Measurements from ENCODE around the gene TREML2. TPM values are rescaled to one million over a fixed set of nuclear protein-coding genes. Genes with fewer than 3 reads are reported as not detected.
A peak's percentile ranks its signal among the peaks of the same experiment; 100 is the strongest.

Gene TREML2
- total RNA-seq, 1 experiment from 2014 or later, result 0.10 TPM

GRCh38 chr6:41177287-41177686 lies 23.7 kb downstream of the TREML2 start:
- no peak for DNase-seq (ENCODE audit: low spot score)

DNA sequence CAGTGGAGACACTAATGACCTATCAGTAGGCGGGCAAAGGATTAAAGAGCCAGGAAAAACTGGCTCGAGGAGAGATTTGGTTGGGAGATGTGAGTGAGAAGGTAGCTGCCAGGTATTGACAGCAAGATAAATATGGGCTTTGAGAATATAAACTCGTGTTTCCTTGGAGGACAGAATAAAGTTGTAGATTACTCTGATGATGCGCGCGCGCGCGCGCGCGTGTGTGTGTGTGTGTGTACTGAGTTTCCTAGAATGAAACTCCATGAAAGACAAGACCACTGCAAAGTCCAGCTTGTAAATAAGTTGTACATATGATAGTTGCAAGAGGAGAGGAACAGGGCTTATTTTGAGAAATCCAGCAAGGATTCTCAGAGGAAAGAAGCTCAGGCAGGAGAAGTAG lies 24.8 kb downstream of the TREML2 start:
- DNase-seq (ENCODE audit: low spot score), result no peak

DNA sequence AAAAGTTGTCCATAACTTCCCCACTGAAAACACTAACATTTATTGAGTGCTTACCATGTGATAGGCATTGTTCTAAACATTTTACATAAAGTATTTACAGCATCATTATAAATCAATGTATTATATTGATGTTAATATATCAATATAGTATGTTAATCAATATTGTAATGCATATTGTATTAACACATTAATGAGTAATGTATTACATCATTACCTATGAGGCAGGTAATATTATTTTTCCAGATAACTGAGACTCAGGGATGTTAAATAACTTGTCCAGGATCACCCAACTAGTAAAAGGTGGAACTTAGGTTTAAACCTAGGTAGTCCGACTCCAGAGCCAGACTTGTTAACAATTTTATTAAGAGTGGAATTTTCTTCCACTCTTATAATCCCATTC lies 25.9 kb downstream of the TREML2 start:
- DNase-seq (ENCODE audit: low spot score), result no peak

DNA sequence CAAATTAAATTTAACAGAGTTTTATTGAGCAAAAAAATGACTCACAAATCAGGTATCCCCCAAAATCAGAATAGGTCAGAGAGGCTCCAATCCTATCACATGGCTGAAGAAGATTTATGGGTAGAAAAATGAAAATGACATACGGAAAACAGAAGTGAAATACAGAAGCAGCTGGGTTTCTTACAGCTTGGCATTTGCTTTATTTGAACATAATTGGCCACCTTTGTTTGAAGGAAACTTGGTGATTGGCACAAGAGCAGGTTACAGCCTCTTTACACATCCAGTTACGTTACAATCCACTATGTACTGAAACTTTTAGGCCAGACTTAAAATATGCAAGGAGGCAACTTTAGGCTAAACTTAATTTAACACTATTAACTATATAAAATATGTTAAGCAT lies 26.3 kb downstream of the TREML2 start:
- no peak for DNase-seq (ENCODE audit: low spot score)

GRCh38 chr6:41171908-41172307 lies 29.0 kb downstream of the TREML2 start:
- DNase-seq (ENCODE audit: low spot score), result no peak

- DNase-seq (ENCODE audit: low spot score), result no peak
Observed at GRCh38 chr6:41170547-41171160, 30.3 kb downstream of the TREML2 start.

DNA sequence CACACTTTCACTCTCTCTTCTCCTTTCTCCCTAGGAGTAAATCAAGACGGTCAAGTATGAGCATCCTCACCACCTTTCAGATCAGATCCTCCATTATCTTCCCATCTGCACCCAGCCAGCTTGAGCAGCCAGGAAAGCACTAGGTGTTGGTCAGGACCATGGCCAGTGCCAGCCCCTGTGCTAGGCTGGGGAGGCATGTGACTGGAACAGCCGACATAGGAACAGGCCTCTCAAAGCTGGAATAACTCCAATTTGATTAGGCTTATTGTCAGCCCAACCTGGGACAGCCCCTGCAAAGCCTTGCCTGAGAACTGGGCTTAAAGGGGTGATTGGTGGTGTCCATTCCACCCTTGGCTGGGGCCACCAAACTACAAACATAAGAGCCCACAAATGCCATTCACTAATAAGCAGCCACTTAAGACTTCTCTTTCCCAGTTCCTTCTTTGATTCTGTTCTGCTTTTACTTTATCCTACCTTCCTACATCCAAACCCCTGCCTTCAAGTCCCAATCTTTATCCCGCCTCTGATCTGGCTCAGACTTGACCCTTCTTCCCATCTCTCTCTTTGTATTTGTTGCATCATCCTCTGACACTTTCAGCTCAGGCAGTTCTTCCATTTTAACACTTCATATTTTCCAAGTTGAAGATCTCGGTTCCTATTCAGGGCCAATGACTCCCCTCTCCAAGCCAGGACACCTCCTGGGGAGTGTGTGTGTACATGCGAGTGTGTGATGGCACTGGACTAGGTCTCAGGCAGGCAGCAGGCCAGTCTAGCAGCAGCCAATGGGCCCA lies 33.6 kb downstream of the TREML2 start:
- no peak for DNase-seq (ENCODE audit: low spot score)

DNA sequence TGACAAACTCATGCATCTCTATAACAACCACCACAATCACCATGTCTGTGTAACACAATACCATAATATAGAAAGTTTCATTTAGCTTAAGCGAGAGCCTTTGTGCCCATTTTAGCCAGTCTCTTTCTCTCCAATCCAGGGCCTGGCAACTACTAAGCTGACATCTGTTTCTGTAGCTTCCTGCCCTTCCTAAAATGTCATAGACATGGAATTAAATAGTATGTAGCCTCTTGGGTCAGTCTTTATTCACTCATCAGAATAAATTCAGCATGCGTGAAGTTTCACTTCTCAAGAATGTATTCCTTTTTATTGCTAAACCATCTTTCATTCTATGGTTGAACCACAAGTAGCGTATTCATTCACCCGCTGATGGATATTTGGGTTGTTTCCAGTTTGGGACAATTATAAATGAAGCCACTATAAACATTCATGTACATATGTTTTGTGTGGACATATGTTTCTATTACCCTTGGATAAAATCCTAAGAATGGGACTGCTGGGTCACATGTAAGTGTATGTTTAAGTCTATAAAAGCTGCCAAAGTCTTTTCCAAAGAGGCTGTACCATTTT lies 36.3 kb downstream of the TREML2 start:
- no peak for DNase-seq (ENCODE audit: low spot score)

- DNase-seq (ENCODE audit: low spot score), result no peak
Observed at GRCh38 chr6:41163419-41163717, 37.6 kb downstream of the TREML2 start.

- DNase-seq (ENCODE audit: low spot score), result no peak
Observed at GRCh38 chr6:41162687-41163418, 38.1 kb downstream of the TREML2 start, which contains the start of gene TREM2. TSS of gene TREM2 (minus strand) at chr6:41163116. CDS start at chr6:41163082, 34 bp downstream.

- no peak for DNase-seq (ENCODE audit: low spot score)
Observed at GRCh38 chr6:41161851-41162552, 38.9 kb downstream of the TREML2 start.

GRCh38 chr6:41161380-41161779 lies 39.6 kb downstream of the TREML2 start:
- DNase-seq (ENCODE audit: low spot score), result no peak

- no peak for DNase-seq (ENCODE audit: low spot score)
Observed at GRCh38 chr6:41160933-41161332, 40.0 kb downstream of the TREML2 start.

GRCh38 chr6:41159415-41160082 lies 41.4 kb downstream of the TREML2 start:
- DNase-seq (ENCODE audit: low spot score), result peak; percentile 34

DNA sequence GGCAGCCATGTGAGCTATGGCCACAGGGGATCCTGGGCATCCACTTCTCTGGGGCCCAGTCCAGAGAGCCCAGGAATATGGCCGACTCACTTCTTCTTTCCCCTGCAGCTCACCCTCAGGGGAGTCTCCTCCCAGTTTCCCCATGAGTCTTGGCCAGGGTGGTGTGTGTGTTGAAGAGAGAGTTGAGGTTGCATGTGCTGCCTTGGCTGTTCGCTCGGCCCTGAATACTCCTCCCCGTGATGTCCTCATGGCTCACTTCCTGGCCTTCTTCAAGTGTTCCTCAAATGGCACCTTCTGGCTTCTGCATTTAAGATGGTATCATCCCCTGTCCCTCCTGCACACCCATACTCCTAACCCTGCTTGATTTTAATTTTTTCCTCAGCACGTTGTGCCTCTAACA lies 43.6 kb downstream of the TREML2 start:
- DNase-seq (ENCODE audit: low spot score), result no peak

GRCh38 chr6:41156771-41157170 lies 44.2 kb downstream of the TREML2 start:
- no peak for DNase-seq (ENCODE audit: low spot score)

DNA sequence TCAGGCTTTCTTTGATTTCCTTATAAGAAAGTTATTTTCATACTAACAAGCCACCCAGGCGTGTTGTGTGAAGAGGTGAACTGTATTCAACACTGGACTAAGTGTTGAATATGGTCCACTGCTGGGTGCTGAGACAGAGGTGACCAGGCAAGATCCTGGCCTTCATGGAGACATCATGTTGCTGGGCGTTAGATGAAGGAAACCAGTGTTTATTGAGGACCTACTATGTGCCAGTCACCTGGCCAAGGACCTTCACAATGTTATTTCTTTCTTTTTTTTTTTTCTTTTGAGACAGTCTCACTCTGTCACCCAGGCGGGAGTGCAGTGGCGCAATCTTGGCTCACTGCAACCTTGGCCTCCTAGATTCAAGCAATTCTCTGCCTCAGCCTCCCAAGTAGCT lies 44.9 kb downstream of the TREML2 start:
- DNase-seq (ENCODE audit: low spot score), result no peak

DNA sequence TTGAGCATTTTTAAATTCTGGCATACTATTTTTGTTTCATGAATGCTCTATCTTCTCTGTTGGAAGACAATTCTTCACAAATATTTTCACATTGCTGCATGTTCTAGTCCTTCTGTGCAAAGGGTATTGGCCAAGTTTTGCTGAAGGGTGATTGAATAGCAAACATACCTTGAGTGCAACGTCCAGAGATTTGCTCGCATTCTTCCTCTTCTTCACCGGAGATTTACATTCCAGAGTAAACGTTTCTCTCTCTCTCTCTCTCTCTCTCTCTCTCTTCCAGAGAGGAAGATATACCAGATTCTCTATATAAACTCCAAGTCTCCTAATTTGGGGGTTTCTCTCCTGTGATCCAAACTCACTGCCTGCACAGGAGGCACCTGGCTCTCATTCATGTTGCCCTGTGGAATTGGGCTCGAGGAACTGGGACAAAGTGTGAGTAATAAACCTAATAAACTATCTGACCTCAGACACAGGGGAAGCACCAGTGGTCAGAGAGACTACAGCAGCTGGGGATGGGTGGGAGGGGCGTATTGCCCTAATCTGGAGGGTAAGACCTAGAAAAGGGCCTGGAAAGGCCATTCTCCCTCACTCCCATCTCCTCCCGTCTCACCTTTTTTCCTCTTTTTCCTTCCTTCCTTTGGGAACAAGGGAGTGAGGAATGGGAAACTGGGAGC lies 45.7 kb downstream of the TREML2 start:
- DNase-seq (ENCODE audit: low spot score), result no peak

DNA sequence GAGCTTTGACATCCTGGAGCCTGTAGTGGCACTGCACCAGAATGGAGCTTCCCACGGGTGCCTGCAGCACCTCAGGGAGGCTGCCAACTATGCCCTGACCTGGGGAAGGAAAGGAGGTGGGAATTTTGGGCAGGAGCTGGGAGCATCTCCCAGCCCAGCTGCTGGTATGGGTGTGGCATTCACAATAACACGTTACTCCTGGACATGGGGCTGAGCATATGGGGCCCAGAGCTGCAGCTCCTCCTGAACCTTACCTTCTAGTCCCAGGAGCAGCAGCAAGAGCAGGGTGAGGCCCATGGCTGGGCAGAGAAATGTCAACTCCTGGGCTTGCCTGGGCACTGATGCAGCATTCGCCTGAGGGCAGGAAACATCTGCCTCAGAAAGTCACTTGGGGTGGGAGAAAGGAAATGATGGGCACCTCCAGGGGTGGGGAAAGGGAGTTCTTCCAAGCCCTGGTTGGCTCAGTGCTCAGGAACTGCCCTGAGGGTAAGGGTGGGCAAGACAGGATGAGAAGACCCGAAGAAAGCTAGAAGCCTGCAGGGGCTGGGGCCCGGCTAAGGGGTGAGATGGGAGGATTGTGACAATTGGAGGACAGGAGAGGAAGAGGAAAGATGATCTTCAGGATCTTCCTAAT lies 46.8 kb downstream of the TREML2 start, which contains the start of gene TREML1:
Gene TREML1, minus strand, starts transcription at position 356 of the 634 bp plus-strand sequence. Its CDS starts 59 bp downstream, at position 297.
- no peak for DNase-seq (ENCODE audit: low spot score)

DNA sequence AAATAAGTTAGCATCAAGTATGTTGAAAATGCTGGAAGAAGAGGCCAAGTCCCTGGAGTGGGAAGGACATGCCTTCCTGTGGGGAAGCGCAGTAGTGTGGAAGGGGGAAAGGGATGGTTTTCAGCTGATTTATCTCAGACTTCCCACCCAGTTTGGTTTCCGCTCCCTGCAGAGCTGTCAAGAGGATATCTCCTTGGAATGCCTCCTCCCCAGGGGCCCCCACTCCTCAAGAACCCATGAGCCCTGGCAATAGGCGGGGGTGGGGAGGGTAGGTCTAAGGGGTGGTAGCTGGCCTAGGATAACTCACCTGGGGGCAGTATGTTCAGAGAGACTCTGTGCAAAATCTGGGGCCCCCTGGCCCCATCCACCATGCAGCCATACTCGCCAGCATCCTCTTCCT lies 47.5 kb downstream of the TREML2 start:
- DNase-seq (ENCODE audit: low spot score), result no peak

All from H4 (cell line).